MCF 10A (cell line): Measurements from ENCODE around the gene SUCLG2. TPM values are rescaled to one million over a fixed set of nuclear protein-coding genes. Genes with fewer than 3 reads are reported as not detected.

Source experiments
- BruUV-seq: library from RNA; stranded (reverse); fragments of 400-500 nt; replicated peaks from 2 replicates; lab custom pipeline; 2021; lab: Mats Ljungman, UMichigan
- CTCF ChIA-PET: fragments of 300-600 bp; sonication (Branson Sonifier 250); formaldehyde crosslinking; extraction: SDS; loops from one replicate; lab custom pipeline; 2021; ENCODE audit warnings: antibody characterized with exemption, inconsistent platforms; lab: Yijun Ruan, JAX
- POLR2A ChIA-PET: fragments of 300-600, 350-650 bp; sonication (Branson Sonifier 250); formaldehyde crosslinking; extraction: SDS; loops from one replicate; lab custom pipeline; 2020; ENCODE audit warnings: antibody characterized with exemption, inconsistent platforms; lab: Yijun Ruan, JAX
- DNase-seq: peaks from one replicate; pipeline ENCODE4 v3.0.0-alpha.2; 2018; ENCODE audit not compliant: unreplicated experiment
- H3K27ac Mint-ChIP-seq: one replicate; pipeline ENCODE4 v1.8.0; 2022; ENCODE audit warnings: mild to moderate bottlenecking, low read depth, mixed read lengths; ENCODE audit not compliant: unreplicated experiment
- H3K27me3 Mint-ChIP-seq: one replicate; pipeline ENCODE4 v1.8.0; 2022; ENCODE audit warnings: mixed read lengths; ENCODE audit not compliant: insufficient read depth, unreplicated experiment
- H3K36me3 Mint-ChIP-seq: one replicate; pipeline ENCODE4 v1.8.0; 2022; ENCODE audit warnings: mild to moderate bottlenecking, moderate library complexity, mixed read lengths; ENCODE audit not compliant: insufficient read depth, unreplicated experiment
- H3K4me1 Mint-ChIP-seq: one replicate; pipeline ENCODE4 v1.8.0; 2022; ENCODE audit warnings: mixed read lengths; ENCODE audit not compliant: insufficient read depth, unreplicated experiment
- H3K4me3 Mint-ChIP-seq: one replicate; pipeline ENCODE4 v1.8.0; 2022; ENCODE audit warnings: mild to moderate bottlenecking, moderate library complexity, mixed read lengths; ENCODE audit not compliant: unreplicated experiment
- H3K9me3 Mint-ChIP-seq: one replicate; pipeline ENCODE4 v1.8.0; 2022; ENCODE audit warnings: mixed read lengths; ENCODE audit not compliant: unreplicated experiment
- CTCF ChIP-seq: fragments of 200-600 bp; IDR thresholded peaks from one replicate; pipeline ENCODE4 v1.8.0; 2022; ENCODE audit warnings: antibody characterized with exemption, mild to moderate bottlenecking; ENCODE audit not compliant: unreplicated experiment
- intact Hi-C: fragments of 100-400 bp; cut with micrococcal nuclease; formaldehyde crosslinking; loops from 2 replicates; pipeline ENCODE4 v1.14.1; 2022
- total RNA-seq: library from RNA; stranded (reverse); gene quantifications from 2 replicates; pipeline ENCODE4 v1.2.3, GENCODE V29; 2022

Gene SUCLG2
- total RNA-seq, 1 experiment from 2014 or later, result 55.6 TPM

GRCh38 chr3:67481126-67481525 is 173.3 kb downstream of the SUCLG2 start:
- Mint-ChIP-seq H3K4me3 (no peak overlapping the region), H3K27ac (no peak overlapping the region), H3K9me3 (no peaks in the 10 kb centered on the region), H3K36me3 (peaks cover 23% of the 10 kb centered on the region), H3K4me1 (no peaks in the 10 kb centered on the region), H3K27me3 (no peaks in the 10 kb centered on the region)
- ChIA-PET POLR2A (no interaction called here), CTCF (interaction anchor here (0.8 kb wide), 1 partner anchor 203 kb away, joined by 3 read pairs; no protein-coding TSS in a partner anchor)
- BruUV-seq, result no TSS peak
- TF ChIP-seq CTCF, result no peak
- intact Hi-C loops, result no loop called here
- no peak for DNase-seq

GRCh38 chr3:67478423-67478822 is 176.0 kb downstream of the SUCLG2 start:
- no peak for DNase-seq
- peaks cover 11% of the 10 kb centered on the region for H3K36me3 Mint-ChIP-seq
- no peaks in the 10 kb centered on the region for H3K27me3 Mint-ChIP-seq
- BruUV-seq, result no TSS peak
- H3K9me3 Mint-ChIP-seq, result no peaks in the 10 kb centered on the region
- H3K4me1 Mint-ChIP-seq, result no peaks in the 10 kb centered on the region
- intact Hi-C loops, result no loop called here
- no peak overlapping the region for H3K4me3 Mint-ChIP-seq
- no peak overlapping the region for H3K27ac Mint-ChIP-seq
- no peak for TF ChIP-seq CTCF
- CTCF ChIA-PET, result no interaction called here
- POLR2A ChIA-PET, result no interaction called here

- CTCF ChIA-PET, result no interaction called here
- Mint-ChIP-seq H3K4me3 (no peak overlapping the region), H3K9me3 (no peaks in the 10 kb centered on the region), H3K36me3 (peaks cover 19% of the 10 kb centered on the region), H3K27ac (no peak overlapping the region), H3K4me1 (no peaks in the 10 kb centered on the region), H3K27me3 (no peaks in the 10 kb centered on the region)
- intact Hi-C loops, result no loop called here
- no peak for DNase-seq
- no TSS peak for BruUV-seq
- TF ChIP-seq CTCF, result no peak
- POLR2A ChIA-PET, result no interaction called here
Measured at GRCh38 chr3:67474311-67474710, 180.1 kb downstream of the SUCLG2 start.

- no peaks in the 10 kb centered on the region for H3K4me1 Mint-ChIP-seq
- no TSS peak for BruUV-seq
- CTCF ChIA-PET, result no interaction called here
- intact Hi-C loops, result no loop called here
- no peaks in the 10 kb centered on the region for H3K27me3 Mint-ChIP-seq
- POLR2A ChIA-PET, result no interaction called here
- H3K36me3 Mint-ChIP-seq, result peaks cover 19% of the 10 kb centered on the region
- no peak for DNase-seq
- no peaks in the 10 kb centered on the region for H3K9me3 Mint-ChIP-seq
- no peak overlapping the region for H3K4me3 Mint-ChIP-seq
- no peak for TF ChIP-seq CTCF
- H3K27ac Mint-ChIP-seq, result no peak overlapping the region
Measured at GRCh38 chr3:67472674-67473201, 181.7 kb downstream of the SUCLG2 start.
